RWPE2 (cell line): ENCODE results near the gene KLK15.

Experiments
- ATAC-seq: fragments of 200-7000 bp; cut with Tn5 transposase; 3 replicates; pipeline ENCODE4 v1.9.1; 2021; ENCODE audit warnings: low read depth
- DNase-seq: peaks from one replicate; pipeline ENCODE4 v3.0.0-alpha.2; 2020; ENCODE audit warnings: low spot score
- H3K27ac ChIP-seq: fragments of 450-650 bp; 2 replicates; pipeline ENCODE4 v1.5.1; 2017; ENCODE audit warnings: mild to moderate bottlenecking; ENCODE audit not compliant: poor library complexity, severe bottlenecking
- H3K27me3 ChIP-seq: fragments of 250-450 bp; sonication (Bioruptor Pico); 2 replicates; pipeline ENCODE4 v1.5.1; 2021; ENCODE audit warnings: mild to moderate bottlenecking, moderate library complexity; ENCODE audit not compliant: insufficient read depth, poor library complexity, severe bottlenecking
- H3K36me3 ChIP-seq: fragments of 250-450 bp; sonication (Bioruptor Pico); 2 replicates; pipeline ENCODE4 v1.5.1; 2020; ENCODE audit warnings: low read depth, mild to moderate bottlenecking, moderate library complexity
- H3K4me1 ChIP-seq: fragments of 250-450 bp; sonication (Bioruptor Pico); 2 replicates; pipeline ENCODE4 v1.5.1; 2021; ENCODE audit warnings: mild to moderate bottlenecking, moderate library complexity; ENCODE audit not compliant: insufficient read depth, poor library complexity, severe bottlenecking
- H3K4me3 ChIP-seq: fragments of 250-450 bp; sonication (Bioruptor Pico); 2 replicates; pipeline ENCODE4 v1.5.1; 2021; ENCODE audit warnings: mild to moderate bottlenecking, moderate library complexity; ENCODE audit not compliant: severe bottlenecking
- H3K9me3 ChIP-seq: fragments of 250-450 bp; sonication (Bioruptor Pico); 2 replicates; pipeline ENCODE4 v1.5.1; 2021; ENCODE audit warnings: mild to moderate bottlenecking, moderate library complexity; ENCODE audit not compliant: severe bottlenecking
- TF ChIP-seq, protein P1 (sequence below): fragments of 450-650 bp; IDR thresholded peaks from one replicate; pipeline ENCODE4 v1.5.1; 2017; ENCODE audit warnings: mild to moderate bottlenecking, moderate library complexity; ENCODE audit not compliant: poor library complexity, severe bottlenecking

The KLK15 gene, protein sequence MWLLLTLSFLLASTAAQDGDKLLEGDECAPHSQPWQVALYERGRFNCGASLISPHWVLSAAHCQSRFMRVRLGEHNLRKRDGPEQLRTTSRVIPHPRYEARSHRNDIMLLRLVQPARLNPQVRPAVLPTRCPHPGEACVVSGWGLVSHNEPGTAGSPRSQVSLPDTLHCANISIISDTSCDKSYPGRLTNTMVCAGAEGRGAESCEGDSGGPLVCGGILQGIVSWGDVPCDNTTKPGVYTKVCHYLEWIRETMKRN

GRCh38 chr19:50833117-50833801 is at the start of gene KLK15:
Gene KLK15 (minus strand): TSS chr19:50833574. CDS start chr19:50831492, 2,082 bp downstream.
- ATAC-seq, result no peak
- no peaks in the 10 kb centered on the region for H3K36me3 ChIP-seq
- no peak for DNase-seq
- no peaks in the 10 kb centered on the region for H3K27me3 ChIP-seq
- no peak within 1 kb of the TSS for H3K27ac ChIP-seq
- peaks cover 3% of the 10 kb centered on the region for H3K4me1 ChIP-seq
- no peaks in the 10 kb centered on the region for H3K9me3 ChIP-seq
- no peak within 1 kb of the TSS for H3K4me3 ChIP-seq
- TF ChIP-seq, protein P1, sequence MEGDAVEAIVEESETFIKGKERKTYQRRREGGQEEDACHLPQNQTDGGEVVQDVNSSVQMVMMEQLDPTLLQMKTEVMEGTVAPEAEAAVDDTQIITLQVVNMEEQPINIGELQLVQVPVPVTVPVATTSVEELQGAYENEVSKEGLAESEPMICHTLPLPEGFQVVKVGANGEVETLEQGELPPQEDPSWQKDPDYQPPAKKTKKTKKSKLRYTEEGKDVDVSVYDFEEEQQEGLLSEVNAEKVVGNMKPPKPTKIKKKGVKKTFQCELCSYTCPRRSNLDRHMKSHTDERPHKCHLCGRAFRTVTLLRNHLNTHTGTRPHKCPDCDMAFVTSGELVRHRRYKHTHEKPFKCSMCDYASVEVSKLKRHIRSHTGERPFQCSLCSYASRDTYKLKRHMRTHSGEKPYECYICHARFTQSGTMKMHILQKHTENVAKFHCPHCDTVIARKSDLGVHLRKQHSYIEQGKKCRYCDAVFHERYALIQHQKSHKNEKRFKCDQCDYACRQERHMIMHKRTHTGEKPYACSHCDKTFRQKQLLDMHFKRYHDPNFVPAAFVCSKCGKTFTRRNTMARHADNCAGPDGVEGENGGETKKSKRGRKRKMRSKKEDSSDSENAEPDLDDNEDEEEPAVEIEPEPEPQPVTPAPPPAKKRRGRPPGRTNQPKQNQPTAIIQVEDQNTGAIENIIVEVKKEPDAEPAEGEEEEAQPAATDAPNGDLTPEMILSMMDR, result no peak

GRCh38 chr19:50882188-50882587 is 48.8 kb upstream of the KLK15 start:
- ATAC-seq, result no peak
- H3K27me3 ChIP-seq, result no peaks in the 10 kb centered on the region

DNA sequence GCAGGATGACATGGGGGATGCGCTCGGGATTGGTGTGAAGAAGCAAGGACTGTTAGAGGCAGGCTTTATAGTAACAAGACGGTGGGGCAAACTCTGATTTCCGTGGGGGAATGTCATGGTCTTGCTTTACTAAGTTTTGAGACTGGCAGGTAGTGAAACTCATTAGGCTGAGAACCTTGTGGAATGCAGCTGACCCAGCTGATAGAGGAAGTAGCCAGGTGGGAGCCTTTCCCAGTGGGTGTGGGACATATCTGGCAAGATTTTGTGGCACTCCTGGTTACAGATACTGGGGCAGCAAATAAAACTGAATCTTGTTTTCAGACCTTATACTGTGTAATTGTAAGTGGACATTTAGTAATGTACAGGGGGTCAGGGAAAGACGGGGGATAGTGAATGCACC is 46.9 kb upstream of the KLK15 start:
- TF ChIP-seq, protein P1, result no peak
- no peak for ATAC-seq
- no peak overlapping the region for H3K27ac ChIP-seq

More at GRCh38 chr19:50882188-50882587, 48.8 kb upstream of the KLK15 start:
- DNase-seq, result no peak
- TF ChIP-seq, protein P1, result no peak
- H3K9me3 ChIP-seq, result no peaks in the 10 kb centered on the region
- no peak overlapping the region for H3K4me3 ChIP-seq
- no peaks in the 10 kb centered on the region for H3K4me1 ChIP-seq
- no peak overlapping the region for H3K27ac ChIP-seq
- H3K36me3 ChIP-seq, result no peaks in the 10 kb centered on the region

DNA sequence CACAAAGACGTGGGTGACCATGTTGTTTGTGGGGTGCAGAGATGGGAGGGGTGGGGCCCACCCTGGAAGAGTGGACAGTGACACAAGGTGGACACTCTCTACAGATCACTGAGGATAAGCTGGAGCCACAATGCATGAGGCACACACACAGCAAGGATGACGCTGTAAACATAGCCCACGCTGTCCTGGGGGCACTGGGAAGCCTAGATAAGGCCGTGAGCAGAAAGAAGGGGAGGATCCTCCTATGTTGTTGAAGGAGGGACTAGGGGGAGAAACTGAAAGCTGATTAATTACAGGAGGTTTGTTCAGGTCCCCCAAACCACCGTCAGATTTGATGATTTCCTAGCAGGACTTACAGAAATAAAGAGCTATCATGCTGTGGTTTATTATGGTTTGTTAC is 45.5 kb upstream of the KLK15 start:
- peaks cover 27% of the 10 kb centered on the region for H3K27me3 ChIP-seq
- no peak overlapping the region for H3K4me3 ChIP-seq
- H3K4me1 ChIP-seq, result no peaks in the 10 kb centered on the region
- TF ChIP-seq, protein P1, result no peak
- DNase-seq (no peak), ATAC-seq (no peak)
- H3K9me3 ChIP-seq, result no peaks in the 10 kb centered on the region
- no peaks in the 10 kb centered on the region for H3K36me3 ChIP-seq
- H3K27ac ChIP-seq, result no peak overlapping the region

More for the DNA sequence above, 46.9 kb upstream of the KLK15 start:
- H3K9me3 ChIP-seq, result no peaks in the 10 kb centered on the region
- peaks cover 13% of the 10 kb centered on the region for H3K27me3 ChIP-seq
- no peak overlapping the region for H3K4me3 ChIP-seq
- no peaks in the 10 kb centered on the region for H3K36me3 ChIP-seq
- no peaks in the 10 kb centered on the region for H3K4me1 ChIP-seq
- no peak for DNase-seq

- Histone ChIP-seq H3K36me3 (no peaks in the 10 kb centered on the region), H3K4me3 (no peak overlapping the region), H3K27me3 (peaks cover 35% of the 10 kb centered on the region), H3K4me1 (no peaks in the 10 kb centered on the region), H3K27ac (no peak overlapping the region), H3K9me3 (no peaks in the 10 kb centered on the region)
- no peak for ATAC-seq
- DNase-seq, result no peak
- TF ChIP-seq, protein P1, result no peak
Measured at GRCh38 chr19:50877338-50877737, 44.0 kb upstream of the KLK15 start.
